Measurements from ENCODE around the gene MYLK.

DNA sequence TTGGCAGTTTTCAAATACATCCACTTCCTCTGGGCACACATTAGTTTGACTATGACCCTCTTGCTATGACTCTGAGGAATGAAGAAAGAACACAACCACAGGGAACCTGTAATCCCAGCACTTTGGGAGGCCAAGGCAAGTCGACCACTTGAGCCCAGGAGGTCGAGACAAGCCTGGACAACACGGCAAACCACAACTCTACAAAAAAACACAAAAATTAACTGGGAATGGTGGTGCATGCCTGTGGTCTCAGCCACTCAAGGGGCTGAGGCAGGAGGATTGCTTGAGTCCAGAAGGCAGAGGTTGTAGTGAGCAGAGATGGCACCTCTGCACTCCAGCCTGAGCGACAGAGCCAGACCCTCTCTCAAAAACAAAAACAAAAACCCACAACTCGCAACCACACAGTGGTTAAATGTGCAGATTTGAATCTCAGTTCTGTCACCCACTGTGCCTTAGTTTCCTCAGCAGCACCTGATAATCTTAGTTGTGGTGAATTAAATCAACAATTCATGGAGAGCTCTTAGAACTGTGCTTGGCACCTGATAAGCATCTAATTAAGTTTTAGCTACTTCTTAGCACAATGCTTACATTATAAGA, 65.7 kb downstream of the MYLK start:
- TF ChIP-seq EP300 (IDR thresholded peaks at IDR 0.05) = no peak
- TF ChIP-seq, protein P1, sequence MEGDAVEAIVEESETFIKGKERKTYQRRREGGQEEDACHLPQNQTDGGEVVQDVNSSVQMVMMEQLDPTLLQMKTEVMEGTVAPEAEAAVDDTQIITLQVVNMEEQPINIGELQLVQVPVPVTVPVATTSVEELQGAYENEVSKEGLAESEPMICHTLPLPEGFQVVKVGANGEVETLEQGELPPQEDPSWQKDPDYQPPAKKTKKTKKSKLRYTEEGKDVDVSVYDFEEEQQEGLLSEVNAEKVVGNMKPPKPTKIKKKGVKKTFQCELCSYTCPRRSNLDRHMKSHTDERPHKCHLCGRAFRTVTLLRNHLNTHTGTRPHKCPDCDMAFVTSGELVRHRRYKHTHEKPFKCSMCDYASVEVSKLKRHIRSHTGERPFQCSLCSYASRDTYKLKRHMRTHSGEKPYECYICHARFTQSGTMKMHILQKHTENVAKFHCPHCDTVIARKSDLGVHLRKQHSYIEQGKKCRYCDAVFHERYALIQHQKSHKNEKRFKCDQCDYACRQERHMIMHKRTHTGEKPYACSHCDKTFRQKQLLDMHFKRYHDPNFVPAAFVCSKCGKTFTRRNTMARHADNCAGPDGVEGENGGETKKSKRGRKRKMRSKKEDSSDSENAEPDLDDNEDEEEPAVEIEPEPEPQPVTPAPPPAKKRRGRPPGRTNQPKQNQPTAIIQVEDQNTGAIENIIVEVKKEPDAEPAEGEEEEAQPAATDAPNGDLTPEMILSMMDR (IDR thresholded peaks at IDR 0.05) = no peak
